HEK293T (cell line): Measurements from ENCODE around the gene PADI4.

Experiments used
- CTCF ChIA-PET: fragments of 350-600 bp; formaldehyde crosslinking; extraction: SDS; loops from one replicate; lab custom pipeline; 2021; ENCODE audit warnings: antibody characterized with exemption, inconsistent platforms; lab: Yijun Ruan, JAX
- POLR2A ChIA-PET: fragments of 350-600 bp; formaldehyde crosslinking; extraction: SDS; loops from one replicate; lab custom pipeline; 2020; ENCODE audit warnings: antibody characterized with exemption, inconsistent platforms; lab: Yijun Ruan, JAX
- DNase-seq: peaks from one replicate; pipeline ENCODE4 v3.0.0; 2012; ENCODE audit warnings: mixed read lengths; ENCODE audit errors: extremely low spot score
- ARNT ChIP-seq: fragments of 450-650 bp; IDR thresholded peaks from 2 replicates; pipeline ENCODE4 v1.6.1; 2017; ENCODE audit warnings: mild to moderate bottlenecking
- BHLHE40 ChIP-seq: fragments of 450-650 bp; IDR thresholded peaks from 2 replicates; pipeline ENCODE4 v1.6.1; 2016; ENCODE audit warnings: mild to moderate bottlenecking, moderate library complexity, borderline replicate concordance
- CTBP1 ChIP-seq: fragments of 450-650 bp; IDR thresholded peaks from 2 replicates; pipeline ENCODE4 v1.6.1; 2016; ENCODE audit warnings: borderline replicate concordance
- ELF4 ChIP-seq: fragments of 450-650 bp; IDR thresholded peaks from 2 replicates; pipeline ENCODE4 v1.6.1; 2017; ENCODE audit warnings: antibody characterized with exemption
- FOXA1 ChIP-seq: fragments of 450-650 bp; IDR thresholded peaks from 2 replicates; pipeline ENCODE4 v1.6.1; 2016; ENCODE audit warnings: mild to moderate bottlenecking
- FOXK2 ChIP-seq: fragments of 450-650 bp; IDR thresholded peaks from 2 replicates; pipeline ENCODE4 v1.6.1; 2016; ENCODE audit warnings: mild to moderate bottlenecking
- FOXM1 ChIP-seq: fragments of 450-650 bp; IDR thresholded peaks from 2 replicates; pipeline ENCODE4 v1.6.1; 2017; ENCODE audit warnings: mild to moderate bottlenecking, borderline replicate concordance
- HDGF ChIP-seq: fragments of 450-650 bp; IDR thresholded peaks from 2 replicates; pipeline ENCODE4 v1.6.1; 2017; ENCODE audit warnings: antibody characterized with exemption, borderline replicate concordance
- L3MBTL2 ChIP-seq: fragments of 450-650 bp; conservative IDR thresholded peaks from 2 replicates; pipeline ENCODE4 v1.6.1; 2016; ENCODE audit warnings: mild to moderate bottlenecking
- LEF1 ChIP-seq: fragments of 450-650 bp; IDR thresholded peaks from 2 replicates; pipeline ENCODE4 v1.6.1; 2017; ENCODE audit warnings: mild to moderate bottlenecking, borderline replicate concordance
- NFRKB ChIP-seq: fragments of 450-650 bp; IDR thresholded peaks from 2 replicates; pipeline ENCODE4 v1.6.1; 2016; ENCODE audit warnings: mild to moderate bottlenecking, moderate library complexity
- SP1 ChIP-seq: fragments of 450-650 bp; IDR thresholded peaks from 2 replicates; pipeline ENCODE4 v1.6.1; 2017
- SUZ12 ChIP-seq: fragments of 450-650 bp; IDR thresholded peaks from 2 replicates; pipeline ENCODE4 v1.6.1; 2016; ENCODE audit warnings: mild to moderate bottlenecking
- TARDBP ChIP-seq: fragments of 450-650 bp; IDR thresholded peaks from 2 replicates; pipeline ENCODE4 v1.6.1; 2016
- ZNF384 ChIP-seq: fragments of 450-650 bp; IDR thresholded peaks from 2 replicates; pipeline ENCODE4 v1.6.1; 2016
- TF ChIP-seq, protein P1 (sequence below): fragments of 450-650 bp; IDR thresholded peaks from 2 replicates; pipeline ENCODE4 v1.6.1; 2016

The PADI4 gene

DNA sequence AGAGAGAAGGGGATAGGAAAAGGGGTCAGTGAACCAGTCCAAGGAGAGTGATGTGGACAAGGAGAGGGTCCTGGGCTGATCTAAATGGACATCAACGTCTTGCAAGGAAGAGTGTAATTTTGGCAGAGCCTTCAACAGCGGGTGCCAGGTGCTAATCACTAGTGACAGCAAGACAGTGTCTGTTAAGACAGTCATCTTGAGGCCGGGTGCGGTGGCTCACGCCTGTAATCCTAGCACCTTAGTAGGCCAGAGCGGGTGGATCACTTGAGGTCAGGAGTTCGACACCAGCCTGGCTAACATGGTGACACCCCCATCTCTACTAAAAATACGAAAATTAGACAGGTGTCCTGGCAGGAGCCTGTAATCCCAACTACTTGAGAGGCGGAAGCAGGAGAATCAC is 51.8 kb downstream of the PADI4 start:
- DNase-seq: no peak
- ChIA-PET CTCF (no interaction called here), POLR2A (no interaction called here)
- no peak for TF ChIP-seq L3MBTL2
- TF ChIP-seq SUZ12: no peak
- TF ChIP-seq SP1: no peak
- no peak for TF ChIP-seq ZNF384
- TF ChIP-seq ARNT: no peak
- no peak for TF ChIP-seq HDGF
- no peak for TF ChIP-seq FOXM1
- TF ChIP-seq CTBP1: no peak
- no peak for TF ChIP-seq BHLHE40
- TF ChIP-seq, protein P1, sequence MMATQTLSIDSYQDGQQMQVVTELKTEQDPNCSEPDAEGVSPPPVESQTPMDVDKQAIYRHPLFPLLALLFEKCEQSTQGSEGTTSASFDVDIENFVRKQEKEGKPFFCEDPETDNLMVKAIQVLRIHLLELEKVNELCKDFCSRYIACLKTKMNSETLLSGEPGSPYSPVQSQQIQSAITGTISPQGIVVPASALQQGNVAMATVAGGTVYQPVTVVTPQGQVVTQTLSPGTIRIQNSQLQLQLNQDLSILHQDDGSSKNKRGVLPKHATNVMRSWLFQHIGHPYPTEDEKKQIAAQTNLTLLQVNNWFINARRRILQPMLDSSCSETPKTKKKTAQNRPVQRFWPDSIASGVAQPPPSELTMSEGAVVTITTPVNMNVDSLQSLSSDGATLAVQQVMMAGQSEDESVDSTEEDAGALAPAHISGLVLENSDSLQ: no peak
- no peak for TF ChIP-seq FOXK2
- no peak for TF ChIP-seq FOXA1
- no peak for TF ChIP-seq LEF1
- no peak for TF ChIP-seq ELF4
- TF ChIP-seq NFRKB: no peak
- no peak for TF ChIP-seq TARDBP

DNA sequence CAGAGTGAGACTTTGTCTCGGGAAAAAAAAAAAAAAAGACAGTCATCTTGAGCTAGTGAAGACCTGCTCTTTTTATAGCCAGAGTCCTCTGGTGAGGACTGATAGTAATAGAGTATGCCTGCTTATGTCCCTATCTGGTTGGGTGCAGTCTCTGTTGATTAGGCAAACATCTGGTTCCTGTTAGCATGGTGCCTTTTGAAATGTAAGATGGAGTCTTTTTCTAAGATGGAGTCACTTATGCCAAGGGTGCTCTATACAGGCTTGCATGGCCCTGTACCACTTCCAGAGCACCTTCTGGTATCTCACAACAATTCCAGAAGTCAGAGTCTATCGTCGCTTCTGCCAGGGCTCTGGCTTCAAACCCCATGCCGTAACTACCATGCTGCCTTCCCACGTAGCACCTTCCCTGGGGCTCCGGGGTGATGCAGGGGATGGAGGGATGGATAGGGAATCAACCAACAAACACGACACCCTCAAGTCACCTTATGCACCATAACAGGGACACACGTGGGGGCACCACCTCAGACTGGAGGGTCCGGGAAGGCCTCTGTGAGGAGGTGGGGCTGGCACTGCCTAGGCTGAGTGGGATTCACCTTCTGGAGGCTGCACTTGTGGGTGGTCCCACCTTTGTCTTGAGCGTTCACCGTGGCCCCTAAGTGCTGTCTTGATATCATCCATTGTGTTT is 52.4 kb downstream of the PADI4 start:
- ChIA-PET CTCF (interaction anchor here (0.6 kb wide), 2 partner anchors 125 to 439 kb away, joined by 3 read pairs; partner anchors contain the start of gene CROCC), POLR2A (no interaction called here)
- no peak for DNase-seq
- TF ChIP-seq FOXK2 (no peak), TARDBP (no peak), CTBP1 (no peak), ELF4 (no peak), HDGF (no peak), ZNF384 (no peak), BHLHE40 (no peak)
- TF ChIP-seq, protein P1: no peak

DNA sequence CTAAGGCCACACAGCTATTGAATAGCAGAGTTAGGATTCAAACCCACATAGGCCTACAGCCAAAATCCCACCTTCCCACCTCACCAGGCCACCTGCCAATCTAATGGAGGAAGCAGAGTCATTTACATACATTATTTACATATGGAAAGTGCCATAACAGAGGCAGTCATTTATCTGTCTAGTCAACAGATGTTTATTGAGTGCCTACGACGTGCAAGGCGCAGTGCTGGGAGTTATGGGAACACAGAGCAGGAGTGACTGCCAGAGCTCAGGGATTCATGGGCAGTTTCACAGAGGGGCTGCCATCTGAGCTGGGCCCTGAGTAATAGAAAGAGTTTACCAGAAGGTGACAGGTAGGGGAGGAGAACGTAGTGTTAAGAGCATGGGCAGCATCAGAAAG is 53.7 kb downstream of the PADI4 start:
- no peak for DNase-seq
- POLR2A ChIA-PET: no interaction called here
- CTCF ChIA-PET: no interaction called here
- TF ChIP-seq SUZ12 (no peak), FOXM1 (no peak), SP1 (no peak), FOXA1 (no peak), HDGF (no peak), ZNF384 (no peak), CTBP1 (no peak), TARDBP (no peak), BHLHE40 (no peak), ARNT (no peak), FOXK2 (no peak), LEF1 (no peak), L3MBTL2 (no peak), ELF4 (no peak), NFRKB (no peak)
- TF ChIP-seq, protein P1: no peak

DNA sequence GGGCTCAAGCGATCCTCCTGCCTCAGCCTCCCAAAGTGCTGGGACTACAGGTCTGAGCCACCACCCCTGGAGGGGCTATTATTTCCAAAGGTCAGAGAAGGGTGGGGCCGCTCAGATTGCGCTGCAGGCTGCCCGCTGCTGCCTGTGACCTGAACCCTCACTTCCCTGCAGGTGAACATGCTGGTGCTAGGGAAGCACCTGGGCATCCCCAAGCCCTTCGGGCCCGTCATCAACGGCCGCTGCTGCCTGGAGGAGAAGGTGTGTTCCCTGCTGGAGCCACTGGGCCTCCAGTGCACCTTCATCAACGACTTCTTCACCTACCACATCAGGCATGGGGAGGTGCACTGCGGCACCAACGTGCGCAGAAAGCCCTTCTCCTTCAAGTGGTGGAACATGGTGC is 55.4 kb downstream of the PADI4 start:
- TF ChIP-seq FOXK2 (no peak), SP1 (no peak), FOXM1 (no peak), BHLHE40 (no peak), NFRKB (no peak), FOXA1 (no peak), ZNF384 (no peak), TARDBP (no peak), ELF4 (no peak), SUZ12 (no peak), LEF1 (no peak), HDGF (no peak), L3MBTL2 (no peak), CTBP1 (no peak), ARNT (no peak)
- TF ChIP-seq, protein P1: no peak
- DNase-seq: no peak
- ChIA-PET CTCF (no interaction called here), POLR2A (no interaction called here)

DNA sequence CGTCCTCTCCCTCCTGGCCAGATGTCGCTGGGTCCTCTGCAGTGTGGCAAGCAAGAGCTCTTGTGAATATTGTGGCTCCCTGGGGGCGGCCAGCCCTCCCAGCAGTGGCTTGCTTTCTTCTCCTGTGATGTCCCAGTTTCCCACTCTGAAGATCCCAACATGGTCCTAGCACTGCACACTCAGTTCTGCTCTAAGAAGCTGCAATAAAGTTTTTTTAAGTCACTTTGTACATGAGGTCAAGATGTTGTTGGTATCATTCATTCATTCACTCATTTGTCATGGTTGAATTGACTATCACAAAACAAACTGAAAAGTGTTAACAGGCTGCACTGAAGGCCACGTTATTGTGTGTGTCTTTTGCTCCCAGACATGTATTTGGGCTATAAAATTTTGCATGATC is 55.8 kb downstream of the PADI4 start:
- CTCF ChIA-PET: no interaction called here
- POLR2A ChIA-PET: no interaction called here
- TF ChIP-seq ELF4 (no peak), FOXK2 (no peak), SUZ12 (no peak), LEF1 (no peak)
- no peak for DNase-seq

DNA sequence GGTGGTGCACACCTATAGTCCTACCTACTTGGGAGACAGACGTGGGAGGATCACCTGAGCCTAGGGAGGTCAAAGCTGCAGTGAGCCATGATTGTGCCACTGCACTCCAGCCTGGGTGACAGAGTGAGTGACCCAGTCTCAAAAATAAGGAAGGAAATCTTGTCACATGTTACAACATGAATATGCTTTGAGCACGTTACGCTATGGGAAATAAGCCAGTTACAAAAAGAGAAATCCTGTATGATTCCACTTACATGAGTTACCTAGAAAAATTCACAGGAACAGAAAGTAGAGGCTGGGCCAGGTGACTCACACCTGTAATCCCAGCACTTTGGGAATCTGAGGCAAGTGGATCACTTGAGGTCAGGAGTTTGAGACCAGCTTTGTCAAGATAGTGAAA is 57.3 kb downstream of the PADI4 start:
- ChIA-PET CTCF (no interaction called here), POLR2A (no interaction called here)
- TF ChIP-seq LEF1 (no peak), FOXM1 (no peak), TARDBP (no peak), ELF4 (no peak), FOXA1 (no peak), ARNT (no peak), NFRKB (no peak)
- TF ChIP-seq, protein P1: no peak
- DNase-seq: no peak
